ENCODE data around the gene NTHL1.

Gene NTHL1

DNA sequence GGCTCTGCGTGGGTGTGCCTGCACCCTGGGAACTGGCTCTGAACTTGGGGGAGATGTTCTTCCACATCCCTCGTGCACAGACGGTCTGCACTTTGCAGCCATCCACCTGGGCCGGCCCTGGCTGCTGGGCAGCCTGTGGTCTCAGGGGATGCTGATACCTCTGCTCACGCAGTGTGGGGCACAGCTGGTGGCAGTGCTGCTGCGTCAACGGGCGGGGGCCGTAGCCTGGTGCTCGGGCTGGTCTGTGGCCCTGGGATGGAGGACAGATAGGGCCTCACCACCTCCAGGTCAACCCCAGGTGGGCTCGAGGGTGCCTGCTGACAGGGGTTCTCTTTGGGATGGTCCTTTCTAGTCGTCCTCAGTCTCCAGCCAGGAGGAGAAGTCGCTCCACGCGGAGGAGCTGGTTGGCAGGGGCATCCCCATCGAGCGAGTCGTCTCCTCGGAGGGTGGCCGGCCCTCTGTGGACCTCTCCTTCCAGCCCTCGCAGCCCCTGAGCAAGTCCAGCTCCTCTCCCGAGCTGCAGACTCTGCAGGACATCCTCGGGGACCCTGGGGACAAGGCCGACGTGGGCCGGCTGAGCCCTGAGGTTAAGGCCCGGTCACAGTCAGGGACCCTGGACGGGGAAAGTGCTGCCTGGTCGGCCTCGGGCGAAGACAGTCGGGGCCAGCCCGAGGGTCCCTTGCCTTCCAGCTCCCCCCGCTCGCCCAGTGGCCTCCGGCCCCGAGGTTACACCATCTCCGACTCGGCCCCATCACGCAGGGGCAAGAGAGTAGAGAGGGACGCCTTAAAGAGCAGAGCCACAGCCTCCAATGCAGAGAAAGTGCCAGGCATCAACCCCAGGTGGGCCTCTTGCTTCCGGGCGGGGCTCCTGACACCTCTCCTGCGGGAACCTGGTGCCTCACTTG lies 36.5 kb upstream of the NTHL1 start:
- DNase-seq, result no peak

DNA sequence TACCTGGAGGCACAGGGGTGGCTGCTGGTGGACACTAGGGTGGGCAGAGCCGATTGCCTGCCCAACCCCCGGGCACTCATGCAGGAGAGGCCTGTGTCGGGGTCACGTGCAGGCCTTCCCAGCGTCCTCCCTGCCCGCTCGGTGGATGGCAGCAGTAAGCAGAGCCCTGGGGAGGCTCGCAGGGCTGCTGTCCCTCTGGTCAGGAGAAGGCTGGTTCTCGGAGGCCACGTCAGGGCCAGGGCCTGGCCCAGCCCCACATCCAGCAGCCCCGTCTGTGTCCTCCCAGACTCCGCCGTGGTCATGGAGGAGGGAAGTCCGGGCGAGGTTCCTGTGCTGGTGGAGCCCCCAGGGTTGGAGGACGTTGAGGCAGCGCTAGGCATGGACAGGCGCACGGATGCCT lies 35.8 kb upstream of the NTHL1 start:
- DNase-seq, result no peak

DNA sequence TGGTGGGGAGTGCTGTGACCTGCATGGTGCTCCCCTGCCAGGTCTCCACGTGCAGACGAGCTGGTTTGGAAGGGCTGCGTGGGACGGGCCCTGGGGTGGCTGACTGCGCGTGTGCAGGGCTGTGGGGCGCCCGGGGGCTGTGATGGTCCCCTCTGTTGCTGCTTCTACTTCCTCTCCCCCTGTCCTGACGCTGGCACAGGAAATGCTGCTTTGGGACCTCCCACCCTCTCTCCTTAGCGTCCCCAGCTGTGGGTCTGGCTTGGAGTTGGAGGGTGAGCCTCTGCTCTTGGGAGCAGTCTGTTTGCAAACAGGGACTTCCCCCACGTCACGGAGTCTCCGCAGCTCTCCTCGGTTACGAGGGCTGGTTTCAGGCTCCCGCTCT lies 35.3 kb upstream of the NTHL1 start:
- no peak for DNase-seq

DNA sequence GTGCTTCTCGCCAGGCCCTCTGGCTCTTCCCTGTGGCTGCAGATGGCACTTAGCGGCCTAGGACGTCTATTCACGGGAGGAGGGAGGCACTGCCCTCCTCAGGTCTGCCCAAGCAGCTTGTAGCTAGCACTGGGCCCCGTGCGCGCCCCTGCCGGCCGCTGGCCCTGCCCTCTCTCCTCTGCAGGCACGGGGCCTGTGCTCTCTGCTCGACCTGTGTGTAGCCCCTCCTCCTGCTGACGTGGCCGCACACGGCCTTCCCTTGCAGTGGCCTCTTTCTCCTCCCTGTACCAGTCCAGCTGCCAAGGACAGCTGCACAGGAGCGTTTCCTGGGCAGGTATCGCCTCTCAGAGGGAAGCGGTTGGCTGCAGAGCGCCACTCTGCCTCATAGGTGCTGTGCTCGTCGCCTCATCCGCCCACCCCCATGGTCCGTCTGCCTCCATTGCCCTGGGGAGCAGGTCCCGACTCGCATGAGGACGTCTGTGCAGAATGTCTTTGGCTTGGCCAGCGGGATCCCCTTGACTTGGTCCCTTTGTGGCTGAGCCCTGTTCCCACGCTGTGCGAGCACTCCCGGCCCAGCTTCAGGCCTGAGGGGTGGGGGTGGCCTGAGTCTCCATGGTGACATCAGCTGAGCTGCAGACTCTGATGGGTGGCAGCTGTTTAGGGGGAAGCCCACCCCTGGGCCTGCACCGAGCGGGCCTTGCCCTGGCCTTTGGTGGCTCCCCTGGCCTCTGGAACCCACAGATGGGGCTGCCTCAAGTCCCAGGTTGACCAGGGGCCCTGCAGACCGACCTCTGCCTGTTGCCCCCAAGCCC lies 34.7 kb upstream of the NTHL1 start:
- DNase-seq, result no peak

DNA sequence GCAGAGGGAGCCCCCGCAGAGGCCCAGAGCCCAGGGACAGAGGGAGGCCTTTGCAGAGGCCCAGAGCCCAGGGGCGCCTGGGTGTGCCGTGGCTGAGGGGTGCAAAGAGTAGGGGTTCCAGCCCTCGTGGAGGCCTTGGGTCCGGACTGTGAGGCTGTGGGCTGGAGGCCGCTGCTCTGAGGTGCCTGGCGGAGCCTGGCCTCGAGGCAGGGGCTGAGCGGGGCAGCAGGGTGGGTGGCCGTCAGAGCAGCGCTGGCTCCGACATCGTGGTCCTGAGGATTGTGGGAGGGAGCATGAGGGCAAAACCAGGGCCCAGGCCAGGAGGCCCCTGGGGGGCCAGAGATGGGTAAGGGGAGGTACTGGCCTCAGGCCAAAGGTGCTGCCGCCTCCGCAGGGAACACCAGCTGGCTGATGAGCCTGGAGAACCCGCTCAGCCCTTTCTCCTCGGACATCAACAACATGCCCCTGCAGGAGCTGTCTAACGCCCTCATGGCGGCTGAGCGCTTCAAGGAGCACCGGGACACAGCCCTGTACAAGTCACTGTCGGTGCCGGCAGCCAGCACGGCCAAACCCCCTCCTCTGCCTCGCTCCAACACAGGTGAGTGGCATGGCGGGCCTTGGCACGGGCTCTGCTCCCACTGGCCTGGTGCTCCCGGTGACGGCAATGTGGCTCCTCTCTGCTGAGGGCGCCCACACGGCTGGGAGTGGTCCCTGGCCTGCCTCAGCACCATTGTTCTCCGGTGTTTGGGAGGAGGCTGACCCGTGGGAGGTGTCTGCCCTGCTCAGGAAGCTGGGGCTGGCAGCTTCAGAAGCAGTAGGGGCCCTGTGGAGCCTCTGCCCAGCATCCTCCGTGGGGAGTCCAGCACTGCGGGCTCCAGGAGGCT lies 33.8 kb upstream of the NTHL1 start:
- no peak for DNase-seq

DNA sequence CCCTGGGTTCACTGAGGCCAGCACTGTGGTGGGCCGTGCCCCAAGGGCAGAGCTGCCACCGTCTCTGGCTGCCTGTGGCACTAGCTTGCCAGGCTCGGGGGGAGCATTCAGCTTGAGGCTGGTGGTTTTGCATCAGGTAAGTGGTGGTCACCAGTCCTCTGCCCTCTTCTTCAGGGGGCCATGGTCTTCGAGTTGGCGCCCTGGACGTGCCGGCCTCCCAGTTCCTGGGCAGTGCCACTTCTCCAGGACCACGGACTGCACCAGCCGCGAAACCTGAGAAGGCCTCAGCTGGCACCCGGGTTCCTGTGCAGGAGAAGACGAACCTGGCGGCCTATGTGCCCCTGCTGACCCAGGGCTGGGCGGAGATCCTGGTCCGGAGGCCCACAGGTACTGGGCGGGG lies 32.4 kb upstream of the NTHL1 start:
- no peak for DNase-seq

DNA sequence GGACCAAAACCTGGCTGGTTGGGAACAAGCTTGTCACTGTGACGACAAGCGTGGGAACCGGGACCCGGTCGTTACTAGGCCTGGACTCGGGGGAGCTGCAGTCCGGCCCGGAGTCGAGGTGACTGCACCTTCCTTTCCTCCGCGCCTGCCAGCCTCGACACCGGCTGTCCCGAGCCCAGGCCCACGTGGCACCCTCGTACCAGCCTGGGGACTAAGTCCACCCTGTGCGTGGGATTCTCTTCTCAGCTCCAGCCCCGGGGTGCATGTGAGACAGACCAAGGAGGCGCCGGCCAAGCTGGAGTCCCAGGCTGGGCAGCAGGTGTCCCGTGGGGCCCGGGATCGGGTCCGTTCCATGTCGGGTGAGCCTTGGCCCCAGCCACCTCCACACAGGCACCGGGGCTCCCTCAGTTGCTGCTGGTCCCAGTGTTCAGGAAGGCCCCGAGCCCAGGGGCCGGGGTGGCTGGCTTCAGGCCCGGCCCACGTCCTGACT lies 31.7 kb upstream of the NTHL1 start:
- DNase-seq, result no peak

DNA sequence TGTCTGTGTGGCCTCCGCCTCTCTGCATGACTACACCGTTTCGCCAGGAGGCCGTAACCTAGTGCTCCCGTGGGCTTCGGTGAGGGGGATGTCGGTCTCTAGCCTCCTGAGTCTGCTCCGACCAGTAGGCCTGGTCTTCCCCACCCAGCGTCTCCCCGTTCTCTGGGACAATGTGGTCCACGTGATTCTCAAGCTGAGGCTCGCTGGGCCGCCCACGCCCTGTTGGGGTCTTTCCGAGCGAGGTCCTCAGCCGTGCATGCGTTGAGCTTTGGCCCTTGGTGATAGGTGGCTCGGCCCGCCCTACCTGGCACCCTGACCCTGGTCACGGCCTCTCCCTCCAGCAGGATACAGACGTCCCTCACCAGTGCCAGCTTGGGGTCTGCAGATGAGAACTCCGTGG lies 31.1 kb upstream of the NTHL1 start:
- DNase-seq, result no peak

DNA sequence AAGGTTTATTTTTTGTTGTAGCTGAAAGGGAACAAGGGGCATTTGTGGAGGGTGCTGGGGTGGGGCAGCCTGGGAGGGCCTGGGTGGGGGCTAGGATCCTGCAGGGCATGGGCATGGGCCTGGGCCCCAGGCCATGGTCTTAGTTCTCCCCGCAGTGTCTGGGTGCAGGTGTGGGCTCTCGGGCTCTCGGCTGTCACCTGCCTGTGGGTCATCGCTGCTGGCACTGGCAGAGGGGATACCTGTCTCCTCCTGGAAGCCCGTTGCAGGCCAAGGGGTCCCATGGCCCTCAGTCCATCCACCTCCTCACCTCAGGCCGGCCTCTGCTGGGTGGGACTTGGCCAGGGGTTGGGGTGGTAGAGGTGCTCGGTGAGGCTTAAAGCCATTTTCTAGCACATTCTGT lies 30.5 kb upstream of the NTHL1 start:
- no peak for DNase-seq

DNA sequence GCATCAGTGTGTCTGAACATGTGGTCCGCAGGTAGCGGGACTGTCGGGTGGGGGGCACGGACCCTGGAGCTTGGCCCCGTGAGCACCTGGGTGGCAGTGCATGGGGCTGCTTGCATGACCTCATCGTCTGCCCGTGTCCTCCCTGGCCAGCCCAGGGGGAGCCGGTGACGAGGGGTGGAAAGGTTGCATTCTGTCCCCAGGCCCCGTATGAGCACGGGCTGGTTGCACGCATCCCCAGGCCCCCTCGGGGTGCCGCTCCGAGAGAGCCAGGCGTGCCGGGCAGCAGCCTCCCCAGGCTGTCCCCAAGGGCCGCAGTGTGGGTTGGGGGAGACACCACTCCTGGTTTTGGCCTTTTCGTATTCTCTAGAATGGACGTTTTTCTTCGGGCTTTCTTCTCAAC lies 30.1 kb upstream of the NTHL1 start:
- DNase-seq, result no peak

DNA sequence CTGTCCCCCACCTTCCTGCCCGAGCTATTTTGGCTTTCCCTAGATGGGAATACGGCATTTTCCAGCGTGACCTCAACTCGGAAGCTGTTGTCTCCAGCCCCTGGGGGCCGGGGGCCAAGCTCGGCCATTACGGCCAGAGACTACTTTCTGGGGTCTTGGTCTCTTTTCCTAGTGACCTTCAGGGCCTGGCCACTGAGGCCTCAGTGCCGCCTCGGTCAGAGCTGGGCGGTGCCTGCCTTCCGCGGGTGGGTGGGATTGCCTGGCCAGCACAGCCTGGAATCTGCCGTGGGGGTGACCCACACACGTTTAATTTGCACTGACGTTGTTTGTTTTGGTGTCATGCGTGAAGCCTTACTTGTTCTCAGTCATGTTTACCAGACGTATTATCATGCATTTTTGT lies 29.4 kb upstream of the NTHL1 start:
- DNase-seq, result no peak

DNA sequence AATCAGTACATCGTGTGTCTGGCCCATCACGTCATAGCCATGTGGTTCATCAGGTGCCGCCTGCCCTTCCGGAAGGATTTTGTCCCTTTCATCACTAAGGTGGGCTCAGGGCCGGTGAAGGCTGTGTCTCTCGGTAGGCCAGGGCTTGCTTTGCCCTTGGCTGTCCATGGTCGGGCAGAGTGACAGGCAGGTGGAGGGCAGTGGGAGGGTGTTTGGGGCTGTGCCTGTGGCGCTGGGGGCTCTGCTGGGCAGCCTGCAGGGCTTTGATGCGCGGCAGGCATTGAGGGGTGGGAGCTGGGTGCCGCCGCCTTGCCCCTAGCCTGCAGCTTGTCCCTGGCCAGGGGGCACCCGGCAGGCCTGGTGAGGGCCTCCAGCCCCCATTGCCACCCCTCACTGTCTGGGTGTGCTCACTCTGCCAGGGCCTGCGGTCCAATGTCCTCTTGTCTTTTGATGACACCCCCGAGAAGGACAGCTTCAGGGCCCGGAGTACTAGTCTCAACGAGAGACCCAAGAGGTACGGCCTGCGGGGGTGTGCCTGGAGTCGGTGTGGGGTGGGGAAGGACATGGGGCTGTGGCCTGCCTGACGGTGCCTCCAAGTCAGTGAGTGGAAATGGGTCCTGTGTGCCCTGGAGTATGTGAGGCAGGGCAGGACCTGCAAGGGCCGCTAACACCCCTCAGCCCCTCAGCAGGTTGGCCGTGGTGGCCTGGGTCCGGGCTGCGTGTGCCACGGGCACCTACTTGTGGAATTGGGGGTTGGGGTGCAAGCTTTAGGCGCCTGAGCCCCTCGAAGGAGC lies 28.6 kb upstream of the NTHL1 start:
- DNase-seq, result no peak

DNA sequence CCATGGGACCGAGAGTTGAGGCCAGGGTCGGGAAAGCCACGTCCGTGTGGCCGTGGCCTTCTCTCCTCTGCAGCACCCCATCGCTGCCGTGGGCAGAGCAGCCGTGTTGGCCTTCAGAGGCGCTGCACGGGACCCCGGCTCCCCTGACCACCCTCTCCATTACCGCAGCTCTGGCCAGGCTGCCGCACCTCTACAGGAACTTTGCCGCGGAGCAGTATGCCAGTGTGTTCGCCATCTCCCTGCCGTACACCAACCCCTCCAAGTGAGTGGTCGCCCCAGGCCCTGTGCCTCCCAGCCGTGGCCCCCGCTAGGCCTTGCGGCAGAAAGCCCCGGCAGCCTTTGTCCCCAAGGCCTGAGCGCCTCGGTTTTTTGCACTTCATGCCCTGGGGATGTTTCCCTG lies 28.0 kb upstream of the NTHL1 start:
- DNase-seq, result no peak

DNA sequence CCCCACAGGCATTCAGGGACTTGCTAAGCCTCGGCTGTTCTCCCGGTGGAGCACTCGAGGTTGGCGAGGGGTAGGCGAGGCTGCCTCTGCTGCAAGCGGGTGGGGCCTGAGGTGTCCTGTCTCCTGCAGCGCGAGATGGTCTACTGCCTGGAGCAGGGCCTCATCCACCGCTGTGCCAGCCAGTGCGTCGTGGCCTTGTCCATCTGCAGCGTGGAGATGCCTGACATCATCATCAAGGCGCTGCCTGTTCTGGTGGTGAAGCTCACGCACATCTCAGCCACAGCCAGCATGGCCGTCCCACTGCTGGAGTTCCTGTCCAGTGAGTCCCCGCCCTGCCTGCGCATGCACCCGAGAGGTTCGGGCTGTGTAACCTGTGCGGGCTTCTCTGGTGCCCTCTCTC lies 26.4 kb upstream of the NTHL1 start:
- DNase-seq, result no peak

DNA sequence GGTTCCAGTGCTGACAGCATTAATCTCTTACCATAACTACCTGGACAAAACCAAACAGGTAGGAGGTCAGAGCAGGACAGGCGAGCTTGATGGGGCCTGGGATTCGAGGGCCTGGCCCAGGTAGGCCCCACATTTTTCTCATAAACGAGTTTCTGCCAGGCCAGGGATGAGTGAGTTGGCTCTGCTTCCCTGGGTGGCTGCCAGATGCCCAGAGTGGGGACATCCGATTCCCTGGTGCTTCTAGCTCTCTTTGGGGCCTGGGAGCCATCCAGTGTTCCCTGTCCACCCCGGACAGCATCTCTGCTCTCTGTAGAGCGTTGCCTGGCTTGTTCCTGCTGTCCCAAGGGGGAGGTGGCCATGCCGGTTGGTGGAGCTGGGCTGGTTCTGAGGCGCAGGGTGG lies 25.3 kb upstream of the NTHL1 start:
- DNase-seq, result no peak

DNA sequence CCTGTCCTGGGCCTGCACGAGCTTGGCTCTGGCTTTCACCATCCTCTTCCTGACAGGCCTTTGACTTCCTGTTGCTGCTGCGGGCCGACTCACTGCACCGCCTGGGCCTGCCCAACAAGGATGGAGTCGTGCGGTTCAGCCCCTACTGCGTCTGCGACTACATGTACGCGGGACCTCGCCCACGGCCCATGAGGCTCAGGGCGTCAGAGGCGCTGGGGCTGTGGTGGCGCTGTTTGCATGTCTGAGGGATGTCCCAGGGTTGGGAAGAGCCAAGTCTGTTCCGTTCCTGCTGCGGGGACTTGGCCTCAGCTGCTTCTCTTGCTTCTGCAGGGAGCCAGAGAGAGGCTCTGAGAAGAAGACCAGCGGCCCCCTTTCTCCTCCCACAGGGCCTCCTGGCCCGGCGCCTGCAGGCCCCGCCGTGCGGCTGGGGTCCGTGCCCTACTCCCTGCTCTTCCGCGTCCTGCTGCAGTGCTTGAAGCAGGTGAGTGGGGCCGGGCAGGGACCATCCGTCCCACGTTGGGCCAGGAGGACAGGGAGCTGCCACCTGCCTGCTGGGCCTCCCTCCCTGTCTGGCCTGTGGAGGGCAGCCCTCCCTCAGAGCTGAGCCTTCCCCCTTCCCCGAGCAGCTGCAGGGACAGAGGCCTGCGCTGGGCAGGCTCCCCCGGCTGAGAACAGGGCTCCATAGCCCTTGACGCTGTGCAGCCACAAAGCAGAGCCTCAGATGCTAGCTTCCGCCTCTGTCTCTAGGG lies 24.0 kb upstream of the NTHL1 start:
- no peak for DNase-seq

DNA sequence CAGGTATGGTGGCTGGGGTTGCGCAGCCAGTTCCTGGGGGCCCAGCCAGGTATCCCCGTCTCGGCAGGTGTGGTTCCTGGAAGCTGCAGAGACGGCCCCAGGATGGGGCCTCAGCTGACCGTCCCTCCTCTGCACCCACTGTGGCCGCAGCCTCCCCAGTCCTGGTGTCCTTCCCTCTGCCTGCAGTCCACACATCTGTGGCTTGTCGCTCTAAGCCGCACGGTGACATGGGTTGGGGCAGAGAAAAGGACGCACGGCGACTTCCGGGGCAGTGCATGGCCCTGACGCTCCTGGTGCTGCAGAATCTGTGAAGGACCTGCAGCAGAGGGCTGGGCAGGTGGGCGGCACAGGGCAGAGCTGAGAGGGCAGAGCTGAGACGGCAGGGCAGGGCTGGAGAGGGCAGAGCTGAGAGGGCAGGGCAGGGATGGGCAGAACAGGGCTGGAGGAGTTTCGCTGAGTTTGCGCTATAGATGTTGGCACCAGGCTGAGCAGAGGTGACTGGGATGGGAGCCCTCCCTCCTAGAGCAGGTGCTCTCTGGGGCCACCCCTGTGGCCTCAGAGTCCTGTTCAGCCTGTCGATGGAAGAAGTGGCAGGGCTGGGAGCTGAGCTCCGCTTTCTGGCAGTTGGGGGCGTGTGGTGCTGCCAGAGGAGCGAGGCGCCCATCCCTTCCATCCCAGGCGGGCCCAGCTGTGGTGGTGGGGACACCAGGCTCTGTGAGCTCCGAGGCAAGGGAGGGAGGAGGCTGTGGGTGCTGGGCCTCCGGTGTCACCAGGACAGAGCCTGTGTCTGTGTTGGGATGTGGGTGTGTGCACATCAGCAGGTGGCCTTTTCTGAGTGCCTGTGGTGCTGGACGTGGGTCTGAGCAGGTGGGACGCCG lies 23.2 kb upstream of the NTHL1 start:
- no peak for DNase-seq

DNA sequence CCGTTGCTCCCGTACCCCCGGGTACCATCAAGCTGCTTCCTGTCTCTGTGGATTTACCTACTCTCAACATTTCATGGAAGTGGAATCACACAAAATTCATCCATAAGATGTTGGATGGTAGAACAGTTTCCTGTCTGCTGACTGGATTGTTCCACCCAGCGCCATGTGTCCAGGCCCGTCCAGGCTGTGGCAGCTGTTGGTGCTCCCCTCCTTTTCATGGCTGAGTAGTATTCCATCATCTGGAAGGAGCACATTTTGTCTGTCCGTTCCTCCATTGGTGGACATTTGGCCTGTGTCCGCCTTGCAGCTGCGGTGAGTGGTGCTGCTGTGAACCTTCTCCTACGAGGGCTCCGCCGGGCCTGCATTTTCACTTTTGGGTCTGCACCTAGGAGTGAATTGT lies 18.5 kb upstream of the NTHL1 start:
- DNase-seq, result no peak

DNA sequence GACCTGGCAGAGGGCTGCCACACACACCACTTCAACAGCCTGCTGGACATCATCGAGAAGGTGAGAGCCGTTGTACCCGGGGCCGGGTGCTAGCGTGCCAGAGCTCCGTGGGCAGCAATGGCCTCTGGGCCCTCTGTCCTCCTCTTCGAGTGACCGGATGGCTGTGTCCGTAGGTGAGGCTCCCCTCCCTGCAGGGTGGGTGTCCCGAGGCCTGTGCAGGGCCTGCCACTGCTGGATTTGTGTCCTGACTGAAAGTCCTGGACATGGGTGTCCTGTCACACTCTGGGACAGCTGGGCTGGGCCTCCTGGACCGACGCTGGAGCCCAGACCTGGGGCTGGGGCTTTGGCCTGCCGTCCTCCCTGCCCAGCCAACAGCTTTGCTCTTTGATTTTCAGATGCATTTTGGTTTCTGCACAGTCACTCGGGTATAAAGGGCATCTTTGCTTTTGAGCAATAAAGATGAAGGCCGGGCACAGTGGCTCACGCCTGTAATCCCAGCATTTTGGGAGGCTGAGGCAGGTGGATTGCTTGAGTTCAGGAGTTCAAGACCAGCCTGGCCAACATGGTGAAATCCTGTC lies 16.8 kb upstream of the NTHL1 start:
- no peak for DNase-seq

DNA sequence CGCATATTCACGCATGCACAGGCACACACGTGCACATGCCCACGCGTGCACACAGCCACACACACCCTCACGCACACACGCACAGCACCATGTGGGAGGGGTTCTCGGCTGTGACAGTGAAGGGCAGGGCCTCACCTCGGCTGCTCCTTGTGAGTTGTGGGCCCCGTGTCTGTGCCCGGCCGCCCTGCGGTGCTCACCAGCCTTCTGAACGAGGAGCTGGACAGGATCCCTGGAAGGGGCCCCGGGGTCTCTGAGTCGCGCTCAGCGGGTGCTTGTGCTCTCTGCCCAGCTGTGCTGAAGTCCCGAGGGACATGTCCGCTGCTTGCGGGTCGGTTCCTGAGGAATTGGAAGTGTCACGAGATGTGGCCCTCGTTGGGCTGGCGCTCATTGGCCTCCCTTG lies 16.2 kb upstream of the NTHL1 start:
- DNase-seq, result no peak
